GM21367 (cell line): Measurements from ENCODE around the gene TMEM219.
"Not testable (repeated sequence)": the region's sequence is repeated elsewhere in the genome, so short reads cannot be mapped to it uniquely, and the experiment has no call there.

ENCODE experiments used
- ATAC-seq: cut with Tn5 transposase; IDR thresholded peaks from one replicate; pipeline ENCODE4 v1.9.1; 2021; ENCODE audit not compliant: unreplicated experiment

The TMEM219 gene

DNA sequence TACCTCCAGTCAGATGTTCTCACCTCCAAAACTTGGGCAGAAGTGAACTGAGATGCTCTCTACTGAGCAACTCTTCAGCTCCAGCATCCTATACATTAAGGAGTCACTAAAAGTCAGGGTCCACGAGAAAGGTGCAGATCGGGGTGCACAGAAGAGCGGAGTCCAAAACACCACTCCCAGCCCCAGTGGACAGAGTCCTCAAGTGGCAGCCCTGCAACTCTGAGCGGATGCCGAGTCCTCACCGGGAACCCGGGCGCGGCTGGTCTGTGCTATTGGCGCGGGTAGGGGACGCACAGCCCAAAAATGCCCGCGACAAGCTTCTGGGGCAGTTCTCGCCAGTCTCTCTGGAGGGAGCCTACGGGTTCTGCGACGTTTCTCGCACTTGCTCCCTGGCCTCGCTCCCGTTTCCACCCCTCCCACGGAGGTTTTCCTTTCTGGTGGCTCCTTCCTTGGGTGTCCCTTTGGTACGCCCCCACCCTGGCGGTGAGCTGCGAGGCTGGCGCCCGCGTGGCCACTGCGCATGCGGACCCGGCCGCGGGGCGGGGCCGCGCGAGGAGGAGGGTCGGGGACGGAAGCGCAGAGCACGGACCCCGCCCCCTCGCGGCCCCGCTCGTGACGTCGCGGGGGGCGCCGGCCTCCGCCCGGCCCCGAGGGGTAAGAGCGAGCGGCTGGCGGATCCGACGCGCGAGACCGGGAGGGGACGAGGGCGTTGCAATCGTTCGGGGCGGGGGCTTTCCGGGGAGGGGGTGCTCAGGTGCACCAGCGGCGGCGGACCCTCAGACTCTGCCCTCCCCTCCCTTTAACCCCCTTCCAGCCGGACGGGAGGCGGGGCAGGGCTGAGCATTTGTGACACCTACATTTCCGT, at the start of gene TMEM219:
Gene TMEM219, plus strand, starts transcription at position 601 of the 865 bp plus-strand sequence. CDS start 1,065 bp downstream, outside the sequence.
- peak; percentile 69 for ATAC-seq

DNA sequence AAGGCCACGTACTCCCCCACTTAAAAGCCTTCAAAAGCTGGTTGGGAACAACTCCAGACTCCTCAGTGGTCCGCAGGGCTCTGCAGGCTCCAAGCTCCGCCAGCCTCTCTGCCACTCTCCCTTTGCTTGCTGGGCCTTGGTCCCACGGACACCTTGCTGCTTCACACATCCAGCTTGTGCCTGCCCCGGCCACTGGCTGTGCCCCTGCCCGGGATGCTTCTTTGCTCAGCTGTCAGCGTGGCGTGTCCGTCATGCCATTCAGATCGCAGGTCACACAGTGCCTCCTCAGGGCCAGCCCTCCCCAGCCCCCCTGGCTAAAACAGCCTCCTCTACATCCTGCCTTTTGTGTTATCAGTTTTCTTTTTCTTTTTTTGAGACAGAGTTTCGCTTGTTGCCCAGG, 49.8 kb upstream of the TMEM219 start:
- no peak for ATAC-seq

GRCh38 chr16:29913514-29913913, 48.4 kb upstream of the TMEM219 start:
- no peak for ATAC-seq

DNA sequence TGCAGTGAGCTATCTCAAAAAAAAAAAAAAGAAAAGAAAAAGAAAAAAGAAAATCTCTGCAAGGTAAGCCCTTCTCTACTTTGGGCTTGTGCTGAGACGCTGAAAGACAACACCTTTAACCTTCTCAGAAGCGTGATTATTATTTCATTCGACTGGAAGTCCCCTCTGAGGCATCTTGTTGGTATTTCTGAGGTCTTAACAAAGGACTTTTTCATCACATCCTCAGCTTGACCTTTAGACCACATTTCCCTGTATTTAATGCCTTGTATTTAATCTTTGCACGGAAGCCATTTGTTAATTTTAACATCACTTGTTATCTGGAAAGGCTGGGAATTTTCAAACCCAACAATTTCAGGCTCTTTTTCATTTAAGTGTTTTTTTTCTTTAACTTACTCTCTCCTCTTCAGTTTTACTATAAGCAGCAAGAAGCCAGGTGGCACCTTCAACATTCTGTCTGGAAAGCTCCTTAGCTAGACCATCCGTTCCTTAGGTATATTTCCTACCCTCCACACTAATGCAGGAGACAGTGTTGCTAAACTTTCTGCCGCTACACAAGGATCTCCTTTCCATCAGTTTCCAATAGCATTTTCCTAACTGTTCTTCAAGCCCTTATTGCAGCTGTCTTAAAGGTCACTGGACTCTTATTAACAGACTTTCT, 46.2 kb upstream of the TMEM219 start:
- ATAC-seq, result no peak

GRCh38 chr16:29916979-29917378, 44.9 kb upstream of the TMEM219 start:
- ATAC-seq, result no peak

DNA sequence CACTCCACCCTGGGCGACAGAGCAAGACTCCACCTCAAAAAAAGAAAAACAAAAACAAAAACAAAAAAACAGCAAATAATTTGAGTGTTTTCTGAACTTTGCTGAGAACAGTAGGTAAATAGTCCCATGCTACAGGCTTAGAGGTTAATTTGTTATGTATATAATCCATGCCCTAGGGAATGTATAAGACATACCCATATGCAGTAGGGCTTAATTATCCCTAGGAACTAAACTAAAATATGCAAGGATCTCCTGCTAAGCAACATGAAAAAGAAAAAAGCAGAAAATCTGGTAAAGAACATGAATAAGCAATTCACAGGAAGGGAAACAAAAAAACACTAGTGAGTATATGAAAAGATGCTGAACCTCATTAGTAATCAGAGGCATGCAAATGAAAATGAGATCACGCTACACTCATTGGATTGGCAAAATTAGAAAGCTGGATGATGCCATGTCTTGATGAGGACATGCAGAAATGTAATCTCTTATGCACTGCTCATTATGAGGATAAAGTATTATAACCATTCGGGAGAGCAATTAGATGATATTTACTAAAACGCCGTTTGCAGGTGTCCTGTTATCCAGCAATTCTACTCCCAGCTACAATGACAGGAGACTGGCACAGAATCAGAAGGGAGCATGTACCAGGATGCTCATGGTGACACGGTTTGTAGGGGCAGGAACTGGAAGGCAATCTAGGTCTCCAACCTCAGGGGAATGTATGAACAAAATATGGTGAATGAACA, 41.4 kb upstream of the TMEM219 start:
- no peak for ATAC-seq

- no peak for ATAC-seq
These were observed 40.9 kb upstream of the TMEM219 start for GRCh38 chr16:29921034-29921385.

DNA sequence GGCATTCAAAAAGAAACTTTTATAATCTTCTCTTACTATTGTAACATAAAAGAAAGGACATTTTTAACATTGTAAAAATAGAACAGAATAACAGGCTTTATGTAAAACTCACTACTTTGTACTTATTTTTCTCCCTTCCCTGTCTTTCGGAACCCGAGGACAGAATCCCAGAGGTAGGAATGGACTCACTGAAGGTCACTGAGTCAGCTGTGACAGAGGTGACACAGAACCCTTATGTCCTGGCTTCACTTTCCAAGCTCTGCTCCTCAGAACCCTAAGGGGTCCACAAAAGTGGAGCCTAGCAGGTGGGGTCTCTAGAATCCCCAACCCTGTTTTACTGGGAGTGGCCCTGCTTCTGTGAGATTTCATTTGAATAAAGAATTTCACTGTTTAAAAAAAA, 39.6 kb upstream of the TMEM219 start:
- ATAC-seq, result no peak

DNA sequence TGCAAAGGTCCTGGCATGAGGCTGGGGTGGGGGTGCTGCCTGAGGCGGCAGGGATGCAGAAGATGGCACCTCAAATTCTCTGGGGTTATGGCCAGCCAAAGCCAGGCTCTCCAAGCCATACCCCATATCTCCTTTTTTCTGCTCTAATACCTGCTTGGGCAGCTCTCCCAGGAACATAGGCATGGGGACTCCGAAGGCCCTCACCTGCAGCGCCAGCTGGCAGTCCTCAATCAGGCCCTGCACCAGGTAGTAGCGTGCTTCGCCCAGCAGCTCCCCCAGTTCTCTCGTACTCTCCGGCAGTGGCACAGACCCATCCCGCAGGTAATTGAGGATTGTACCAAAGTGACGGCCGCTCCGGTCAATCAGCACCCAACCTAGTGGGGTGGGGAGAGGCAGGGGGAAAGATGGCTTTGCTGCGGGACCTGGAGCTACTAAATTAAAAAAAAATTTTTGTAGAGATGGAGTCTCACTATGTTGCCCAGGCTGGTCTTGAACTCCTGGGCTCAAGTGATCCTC, 38.8 kb upstream of the TMEM219 start:
- ATAC-seq, result no peak

GRCh38 chr16:29925105-29925756, 36.6 kb upstream of the TMEM219 start:
- no peak for ATAC-seq

GRCh38 chr16:29925781-29926710, 35.8 kb upstream of the TMEM219 start, which contains the start of gene KCTD13:
Gene KCTD13 (minus strand): TSS chr16:29926226. CDS start chr16:29926033, 193 bp downstream.
- ATAC-seq, result peak; percentile 57

- ATAC-seq, result peak; percentile 23
These were observed 35.2 kb upstream of the TMEM219 start for GRCh38 chr16:29926711-29927052.

- no peak for ATAC-seq
These were observed 34.6 kb upstream of the TMEM219 start for GRCh38 chr16:29927070-29927905.

DNA sequence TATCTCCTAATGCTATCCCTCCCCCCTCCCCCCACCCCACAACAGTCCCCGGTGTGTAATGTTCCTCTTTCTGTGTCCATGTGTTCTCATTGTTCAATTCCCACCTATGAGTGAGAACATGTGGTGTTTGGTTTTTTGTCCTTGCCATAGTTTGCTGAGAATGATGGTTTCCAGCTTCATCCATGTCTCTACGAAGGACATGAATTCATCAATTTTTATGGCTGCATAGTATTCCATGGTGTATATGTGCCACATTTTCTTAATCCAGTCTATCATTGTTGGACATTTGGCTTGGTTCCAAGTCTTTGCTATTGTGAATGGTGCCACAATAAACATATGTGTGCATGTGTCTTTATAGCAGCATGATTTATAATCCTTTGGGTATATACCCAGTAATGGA, 30.1 kb upstream of the TMEM219 start:
- ATAC-seq, result not testable (repeated sequence)

GRCh38 chr16:29940656-29941055, 21.2 kb upstream of the TMEM219 start:
- ATAC-seq, result no peak

- ATAC-seq, result no peak
These were observed 17.8 kb upstream of the TMEM219 start for GRCh38 chr16:29943846-29944799.

GRCh38 chr16:29947897-29948296, 14.0 kb upstream of the TMEM219 start:
- no peak for ATAC-seq
